ENCODE data around the gene DCLK3. TPM values are rescaled to one million over a fixed set of nuclear protein-coding genes. Genes with fewer than 3 reads are reported as not detected.

DCLK3 gene
- total and polyA plus RNA-seq, 2 of the 8 experiments (the other 6 are each of a cell fraction or from before 2014, with no cell fraction given) = 0.27 to 0.63 TPM

DNA sequence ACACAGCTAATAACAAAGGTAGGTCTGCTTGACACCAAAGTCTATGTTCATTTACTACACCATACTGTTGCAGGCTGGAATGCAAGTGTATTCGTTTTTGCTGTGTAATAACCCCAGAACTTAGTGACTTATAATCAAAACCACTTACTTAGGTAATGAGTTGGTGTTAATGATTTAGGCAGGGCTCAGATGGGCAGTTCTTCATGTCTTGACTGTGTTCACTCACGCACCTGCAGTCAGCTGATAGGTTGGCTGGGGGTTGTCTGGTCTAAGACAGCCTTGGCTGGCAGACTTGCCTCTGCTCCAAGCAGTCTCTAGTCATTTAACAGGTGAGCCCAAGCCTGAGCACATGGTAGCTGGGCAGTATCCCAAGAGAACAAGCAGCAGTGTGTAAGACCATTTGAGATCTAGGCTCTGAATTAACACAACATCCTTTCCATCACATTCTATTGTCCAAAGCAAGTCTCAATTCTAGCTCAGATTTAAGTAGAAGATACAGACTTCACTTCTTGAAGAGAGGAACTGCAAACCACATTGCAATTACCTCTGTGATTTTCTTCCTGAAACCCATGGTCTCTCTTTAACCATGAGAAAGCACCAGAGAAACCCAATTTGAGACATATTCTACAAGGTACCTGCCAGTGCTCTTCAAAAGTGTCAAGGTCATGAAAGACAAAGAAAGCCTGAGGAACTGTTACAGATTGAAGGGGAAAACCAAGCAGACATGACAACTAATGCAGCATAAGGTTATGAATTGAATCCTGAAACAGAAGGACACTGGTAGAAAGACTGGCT, 13.3 kb upstream of the DCLK3 start:
- Histone ChIP-seq H2BK15ac (ENCODE audit: low read length) (no peak overlapping the region), H2AFZ (ENCODE audit: low read length) (0 out of 2 replicates have a peak overlapping the region, but pooled peaks have one; percentile 4), H3K56ac (replicated peaks; ENCODE audit: insufficient read length, low read depth, low read length) (no peak overlapping the region), H3K23ac (ENCODE audit: insufficient read length) (no peak overlapping the region), H3K27ac (ENCODE audit: low read depth, low read length) (no peak overlapping the region), H3K4ac (replicated peaks; ENCODE audit: insufficient read length, low read depth, low read length) (no peak overlapping the region), H3K4me3 (ENCODE audit: extremely low read depth in 1 of 4, insufficient read depth in 2 of 4, low read depth in 3 of 4, low read length in 4 of 4) (no peak overlapping the region), H3K27me3 (replicated peaks in 1 of 4; ENCODE audit: control insufficient read depth in 3 of 4, extremely low read depth in 1 of 4, insufficient read depth in 3 of 4, low read length in 3 of 4) (no peaks in the 10 kb centered on the region), H3K79me2 (ENCODE audit: control insufficient read depth in 1 of 2, insufficient read depth in 2 of 2, low read length in 2 of 2) (no peaks in the 10 kb centered on the region), H4K91ac (replicated peaks; ENCODE audit: insufficient read length, low read length) (no peak overlapping the region), H4K20me1 (replicated peaks in 1 of 2; ENCODE audit: control insufficient read depth in 1 of 2, insufficient read depth in 2 of 2, low read length in 2 of 2) (no peaks in the 10 kb centered on the region), H2AK5ac (ENCODE audit: low read depth, low read length) (no peak overlapping the region), H3K4me2 (ENCODE audit: insufficient read depth in 1 of 2, low read depth in 2 of 2, low read length in 2 of 2) (no peak overlapping the region), H3K18ac (ENCODE audit: extremely low read depth, low read length) (no peak overlapping the region), H4K8ac (ENCODE audit: extremely low read depth, insufficient read depth, low read length) (no peak overlapping the region), H3K23me2 (ENCODE audit: low read depth, low read length) (no peaks in the 10 kb centered on the region; the same call in 1 of the 2 replicates), H3K36me3 (ENCODE audit: control insufficient read depth in 2 of 4, insufficient read depth in 4 of 4, low read length in 3 of 4) (no peaks in the 10 kb centered on the region), H4K5ac (ENCODE audit: insufficient read length, low read depth, low read length) (no peak overlapping the region), H3K14ac (ENCODE audit: insufficient read length) (no peak overlapping the region), H3K79me1 (ENCODE audit: low read depth, low read length) (no peaks in the 10 kb centered on the region), H2BK120ac (replicated peaks; ENCODE audit: low read depth, low read length) (no peak overlapping the region), H3K4me1 (replicated peaks in 1 of 4; ENCODE audit: control insufficient read depth in 3 of 4, insufficient read depth in 4 of 4, low read length in 3 of 4) (no peaks in the 10 kb centered on the region), H2BK20ac (ENCODE audit: low read length) (no peak overlapping the region), H2BK5ac (ENCODE audit: low read depth, low read length) (no peak overlapping the region), H2BK12ac (ENCODE audit: low read depth, low read length) (no peak overlapping the region), H3K9me3 (ENCODE audit: insufficient read depth in 2 of 2, low read depth in 1 of 2, low read length in 1 of 2) (no peaks in the 10 kb centered on the region), H3K9ac (replicated peaks in 1 of 4; ENCODE audit: extremely low read depth in 1 of 4, low read depth in 3 of 4, low read length in 3 of 4) (no peak overlapping the region)
- DNase-seq (ENCODE audit: low read depth in 1 of 2, low spot score in 2 of 2) = no peak
- no peak for FAIRE-seq
- TF ChIP-seq CHD2 (IDR thresholded peaks at IDR 0.05; ENCODE audit: low read length) (no peak), SAP30 (IDR thresholded peaks at IDR 0.05; ENCODE audit: insufficient read depth, insufficient replicate concordance, low read length) (no peak)
- ChIA-PET CTCF (ENCODE audit: partially characterized antibody) (interaction anchor here (1.4 kb wide), 1 partner anchor 36 kb away, joined by 6 read pairs; no protein-coding TSS in a partner anchor), POLR2A (ENCODE audit: partially characterized antibody) (no interaction called here)
- WGBS, 2 experiments (ENCODE audit: extremely low coverage in 1 of 2, insufficient coverage in 1 of 2, insufficient read length in 1 of 2, insufficient replicate concordance in 2 of 2, low coverage in 1 of 2, low lambda C conversion rate in 2 of 2, missing lambda C conversion rate in 1 of 2) = 87% methylated on average over 2 of the region's 2 CpGs; no CpG with 5 or more reads in 1 of the 2 experiments
